Smooth muscle cell of the brain vasculature (primary cell): ENCODE data around the gene TBCEL.

Experiments used
- DNase-seq: peaks from one replicate; pipeline ENCODE4 v3.0.0-alpha.2; 2012; ENCODE audit warnings: low read depth, low spot score

Gene TBCEL

GRCh38 chr11:121138259-121138658, 114.4 kb downstream of the TBCEL start:
- DNase-seq: no peak

GRCh38 chr11:121140369-121140768, 116.5 kb downstream of the TBCEL start:
- no peak for DNase-seq
